SK-N-MC (cell line): ENCODE data around the gene ABCC1.

Experiments
- EZH2 ChIP-seq: fragments of 200-600 bp; sonication (generic); IDR thresholded peaks from one replicate; pipeline ENCODE4 v1.6.1; 2017; ENCODE audit warnings: antibody characterized with exemption
- POLR2AphosphoS5 ChIP-seq: IDR thresholded peaks from 2 replicates; pipeline ENCODE4 v1.6.1; 2012; ENCODE audit warnings: mild to moderate bottlenecking, low read depth, low read length, borderline replicate concordance

- no peak for TF ChIP-seq POLR2AphosphoS5
- no peak for TF ChIP-seq EZH2
These were observed 192.5 kb downstream of the ABCC1 start for GRCh38 chr16:16141784-16142396.
